ENCODE data around the gene ADAD2.
A peak's percentile ranks its signal among the peaks of the same experiment; 100 is the strongest.

Gene ADAD2

GRCh38 chr16:84190731-84191388 is at the start of gene ADAD2:
Gene ADAD2, plus strand, starts transcription at chr16:84191157. Its CDS starts 74 bp downstream, at chr16:84191231.
- no peak for FAIRE-seq

- no peak for FAIRE-seq
Observed at GRCh38 chr16:84143081-84143480, 47.9 kb upstream of the ADAD2 start.

- FAIRE-seq: no peak
Observed at GRCh38 chr16:84143784-84144199, 47.2 kb upstream of the ADAD2 start.

- FAIRE-seq: no peak
Observed at GRCh38 chr16:84144209-84144858, 46.6 kb upstream of the ADAD2 start.

- FAIRE-seq: no peak
Observed at GRCh38 chr16:84144859-84145639, 45.9 kb upstream of the ADAD2 start, which contains the start of the genes DNAAF1 and HSDL1. Gene DNAAF1, plus strand, starts transcription at chr16:84145308. Its CDS starts 133 bp downstream, at chr16:84145441. Gene HSDL1, minus strand, starts transcription at chr16:84145177. Its CDS starts 13,856 bp downstream, at chr16:84131321.

GRCh38 chr16:84150926-84151325 is 40.0 kb upstream of the ADAD2 start:
- FAIRE-seq: no peak

- no peak for FAIRE-seq
Observed at GRCh38 chr16:84153660-84154214, 37.2 kb upstream of the ADAD2 start.

- FAIRE-seq: no peak
Observed at GRCh38 chr16:84155226-84155625, 35.7 kb upstream of the ADAD2 start.

GRCh38 chr16:84155771-84156170 is 35.2 kb upstream of the ADAD2 start:
- no peak for FAIRE-seq

GRCh38 chr16:84156342-84156784 is 34.6 kb upstream of the ADAD2 start:
- no peak for FAIRE-seq

- no peak for FAIRE-seq
Observed at GRCh38 chr16:84159007-84159406, 31.9 kb upstream of the ADAD2 start.

GRCh38 chr16:84159800-84160199 is 31.2 kb upstream of the ADAD2 start:
- FAIRE-seq: no peak

GRCh38 chr16:84161037-84161436 is 29.9 kb upstream of the ADAD2 start:
- FAIRE-seq: no peak

- no peak for FAIRE-seq
Observed at GRCh38 chr16:84161801-84162200, 29.2 kb upstream of the ADAD2 start.

- no peak for FAIRE-seq
Observed at GRCh38 chr16:84165746-84166145, 25.2 kb upstream of the ADAD2 start.

GRCh38 chr16:84166796-84167695 is 23.9 kb upstream of the ADAD2 start:
- no peak for FAIRE-seq

- no peak for FAIRE-seq
Observed at GRCh38 chr16:84169765-84170310, 21.1 kb upstream of the ADAD2 start.

GRCh38 chr16:84174396-84174795 is 16.6 kb upstream of the ADAD2 start:
- no peak for FAIRE-seq

- FAIRE-seq: peak; percentile 36
Observed at GRCh38 chr16:84175350-84176081, 15.4 kb upstream of the ADAD2 start.

GRCh38 chr16:84176192-84177053 is 14.5 kb upstream of the ADAD2 start:
- FAIRE-seq: no peak
